HG02678 (cell line): Measurements from ENCODE around the gene NCLN.
"Not testable (repeated sequence)": the region's sequence is repeated elsewhere in the genome, so short reads cannot be mapped to it uniquely, and the experiment has no call there.

Experiments
- ATAC-seq: cut with Tn5 transposase; IDR thresholded peaks from one replicate; pipeline ENCODE4 v1.9.1; 2021; ENCODE audit warnings: mild to moderate bottlenecking, moderate library complexity; ENCODE audit not compliant: unreplicated experiment

The NCLN gene

GRCh38 chr19:3196933-3197205 is 11.1 kb downstream of the NCLN start:
- ATAC-seq = no peak

GRCh38 chr19:3198901-3199700 is 13.4 kb downstream of the NCLN start:
- no peak for ATAC-seq

- no peak for ATAC-seq
Observed at GRCh38 chr19:3201072-3201700, 15.5 kb downstream of the NCLN start.

- ATAC-seq = no peak
Observed at GRCh38 chr19:3201911-3202310, 16.2 kb downstream of the NCLN start.

- ATAC-seq = no peak
Observed at GRCh38 chr19:3202346-3202745, 16.6 kb downstream of the NCLN start.

GRCh38 chr19:3202895-3203294 is 17.2 kb downstream of the NCLN start:
- ATAC-seq = not testable (repeated sequence)

- ATAC-seq = no peak
Observed at GRCh38 chr19:3203805-3204645, 18.3 kb downstream of the NCLN start.

- ATAC-seq = no peak
Observed at GRCh38 chr19:3204646-3205275, 19.0 kb downstream of the NCLN start.

GRCh38 chr19:3206216-3206953 is 20.7 kb downstream of the NCLN start:
- ATAC-seq = no peak

GRCh38 chr19:3207461-3208242 is 21.9 kb downstream of the NCLN start:
- ATAC-seq = no peak

- ATAC-seq = no peak
Observed at GRCh38 chr19:3208317-3209207, 22.8 kb downstream of the NCLN start.

- ATAC-seq = no peak
Observed at GRCh38 chr19:3210347-3211017, 24.8 kb downstream of the NCLN start.

- no peak for ATAC-seq
Observed at GRCh38 chr19:3211191-3211590, 25.5 kb downstream of the NCLN start.

GRCh38 chr19:3213159-3213558 is 27.4 kb downstream of the NCLN start:
- no peak for ATAC-seq

GRCh38 chr19:3216874-3217273 is 31.1 kb downstream of the NCLN start:
- no peak for ATAC-seq

GRCh38 chr19:3220576-3220975 is 34.8 kb downstream of the NCLN start:
- ATAC-seq = no peak

- ATAC-seq = not testable (repeated sequence)
Observed at GRCh38 chr19:3221576-3221975, 35.8 kb downstream of the NCLN start.

- ATAC-seq = no peak
Observed at GRCh38 chr19:3222709-3223108, 37.0 kb downstream of the NCLN start.
